ENCODE results near the gene EFHD2.

- TF ChIP-seq CTCF (IDR thresholded peaks at IDR 0.05) (no peak), EZH2 (IDR thresholded peaks at IDR 0.05) (no peak)
These were observed 33.1 kb downstream of the EFHD2 start for GRCh38 chr1:15442759-15443158.
